SH-SY5Y (cell line): ENCODE measurements around the gene ZFR2.

Experiments used
- GATA2 ChIP-seq: IDR thresholded peaks from 2 replicates; pipeline ENCODE4 v1.6.1; 2011; ENCODE audit warnings: mild to moderate bottlenecking, low read depth, low read length
- GATA3 ChIP-seq: IDR thresholded peaks from 2 replicates; pipeline ENCODE4 v1.6.1; 2011; ENCODE audit warnings: low read depth, mild to moderate bottlenecking, low read length, moderate library complexity

- TF ChIP-seq GATA3 (no peak), GATA2 (no peak)
Measured at GRCh38 chr19:3804429-3804828, 64.4 kb downstream of the ZFR2 start.
